Placental epithelial cell (primary cell): ENCODE results near the gene HEXD. TPM values are rescaled to one million over a fixed set of nuclear protein-coding genes. Genes with fewer than 3 reads are reported as not detected.

ENCODE experiments used
- small RNA-seq: library from RNA; depleted of rRNA; stranded (forward); fragments of <200 nt; gene quantifications from one replicate; pipeline ENCODE3, GENCODE V24; 2012
- total RNA-seq: library from RNA; depleted of rRNA; stranded (reverse); fragments of >200 nt; gene quantifications from 2 replicates; pipeline ENCODE4 v1.2.3, GENCODE V29; 2012

Gene HEXD
- total RNA-seq, result 15.2 and 27.9 TPM in 2 replicates

GRCh38 chr17:82418001-82418986 is at the start of gene HEXD, which contains the start of gene OGFOD3:
Gene HEXD, plus strand, starts transcription at chr17:82418347. Its CDS starts 1,453 bp downstream, at chr17:82419800.
Gene OGFOD3, minus strand, starts transcription at chr17:82418586. Its CDS starts 101 bp downstream, at chr17:82418485.

GRCh38 chr17:82371333-82372248 is 46.6 kb upstream of the HEXD start, which contains the start of gene UTS2R:
Gene UTS2R, plus strand, starts transcription at chr17:82371765. Its CDS starts 2,560 bp downstream, at chr17:82374325.

DNA sequence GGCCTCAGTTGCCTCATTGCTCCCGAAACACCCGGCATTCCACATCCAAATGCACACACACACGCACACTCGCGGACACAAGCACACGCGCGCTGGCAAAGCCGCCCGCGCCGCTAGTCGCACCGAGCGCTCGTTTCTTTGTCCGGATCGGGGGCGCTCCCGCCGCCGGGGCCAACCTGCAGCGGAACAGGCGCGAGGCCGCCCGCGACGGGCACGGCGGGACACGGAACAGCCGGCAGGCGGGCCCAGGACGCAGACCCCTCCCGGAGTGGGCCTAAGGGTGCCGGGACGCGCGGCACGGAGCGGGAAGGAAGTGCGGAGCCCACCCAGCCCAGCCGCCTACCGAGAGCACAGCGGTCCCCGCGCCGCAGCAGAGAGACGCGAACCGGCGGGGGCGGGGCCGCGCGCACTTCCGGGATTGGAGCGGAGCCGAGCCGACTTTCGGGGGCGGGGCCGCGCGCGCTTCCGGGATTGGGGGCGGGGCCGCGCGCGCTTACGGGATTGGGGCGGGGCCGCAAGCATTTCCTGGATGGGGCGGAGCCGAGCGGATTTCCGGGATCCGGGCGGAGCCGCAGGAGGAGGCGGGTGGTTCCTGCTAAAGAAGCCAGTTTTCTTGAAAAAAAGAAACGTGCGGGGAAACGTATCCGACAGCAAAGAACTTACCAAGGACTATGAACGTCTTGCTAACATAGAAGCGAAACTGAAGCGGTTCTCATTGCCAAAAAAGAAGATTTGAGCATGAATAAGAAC is 32.4 kb downstream of the HEXD start, which contains the start of gene CYBC1:
Gene CYBC1 (minus strand): TSS at position 396 of the 750 bp plus-strand sequence. CDS start 1,498 bp downstream, outside the sequence.

DNA sequence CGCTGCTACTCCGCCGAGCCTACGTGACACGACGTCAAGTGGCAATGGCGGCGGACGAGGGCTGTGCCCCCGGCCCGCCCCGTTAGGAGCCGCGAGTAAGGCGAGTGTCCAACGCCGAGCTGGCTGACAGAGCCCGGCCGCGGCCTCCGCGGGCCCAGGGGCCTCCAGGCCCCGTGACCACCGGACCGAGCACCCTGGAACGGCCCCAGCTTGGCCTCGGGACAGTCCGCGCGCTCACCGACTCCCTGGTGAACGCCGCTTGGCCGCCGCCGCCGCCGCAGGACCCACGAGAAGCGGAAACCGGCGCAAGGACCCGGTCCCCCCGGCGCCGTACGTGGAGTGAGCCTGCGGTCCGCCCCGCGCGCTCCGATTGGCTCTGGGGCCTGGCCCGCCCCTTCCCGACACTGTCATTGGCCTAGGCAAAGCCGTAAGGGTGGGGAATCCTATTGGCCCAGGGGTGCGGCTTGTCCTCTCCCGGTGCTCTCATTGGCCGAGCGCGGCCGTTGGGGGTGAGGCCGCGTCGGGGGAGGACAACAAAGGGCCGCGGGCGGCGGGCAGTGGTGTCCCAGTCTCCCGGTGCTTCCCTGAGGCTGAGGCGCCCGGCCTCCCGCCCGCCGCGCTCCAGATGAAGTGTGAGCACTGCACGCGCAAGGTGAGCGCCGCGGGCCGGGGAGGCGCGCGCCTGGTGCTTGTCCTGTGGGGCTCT is 40.2 kb downstream of the HEXD start, which contains the start of gene NARF:
Gene NARF (plus strand): TSS at position 563 of the 706 bp plus-strand sequence. CDS start 63 bp downstream, at position 626.

Small RNAs within 50 kb of the gene (small RNA-seq; reads per million reads assigned to genes)
- gene RF00019, result not detected

Other genes starting within 250 kb of the HEXD start
- 18.2 and 31.0 TPM in 2 replicates for gene CCDC57, start 205.5 kb upstream of the HEXD start, total RNA-seq
- 87.9 and 172 TPM in 2 replicates for gene SLC16A3, start 189.3 kb upstream of the HEXD start, total RNA-seq
- 51.4 and 65.6 TPM in 2 replicates for gene CSNK1D, start 144.6 kb upstream of the HEXD start, total RNA-seq
- not detected in 2 replicates for gene CD7, start 100.7 kb upstream of the HEXD start, total RNA-seq
- 0.65 and 11.0 TPM in 2 replicates for gene SECTM1, start 84.6 kb upstream of the HEXD start, total RNA-seq
- gene TEX19, start 59.1 kb upstream of the HEXD start, total RNA-seq, result under 0.01 and 0.11 TPM in 2 replicates
- gene UTS2R, start 46.6 kb upstream of the HEXD start, total RNA-seq, result not detected in 2 replicates
- gene OGFOD3, start 239 bp downstream of the HEXD start, total RNA-seq, result 38.5 and 39.5 TPM in 2 replicates
- gene CYBC1, start 32.4 kb downstream of the HEXD start, total RNA-seq, result 61.7 and 67.1 TPM in 2 replicates
- 65.6 and 65.7 TPM in 2 replicates for gene NARF, start 40.4 kb downstream of the HEXD start, total RNA-seq
- gene FOXK2, start 101.4 kb downstream of the HEXD start, total RNA-seq, result 36.1 and 42.7 TPM in 2 replicates
- gene WDR45B, start 230.1 kb downstream of the HEXD start, total RNA-seq, result 51.4 and 52.2 TPM in 2 replicates